ENCODE results near the gene NAA25.
A peak's percentile ranks its signal among the peaks of the same experiment; 100 is the strongest.

Gene NAA25

DNA sequence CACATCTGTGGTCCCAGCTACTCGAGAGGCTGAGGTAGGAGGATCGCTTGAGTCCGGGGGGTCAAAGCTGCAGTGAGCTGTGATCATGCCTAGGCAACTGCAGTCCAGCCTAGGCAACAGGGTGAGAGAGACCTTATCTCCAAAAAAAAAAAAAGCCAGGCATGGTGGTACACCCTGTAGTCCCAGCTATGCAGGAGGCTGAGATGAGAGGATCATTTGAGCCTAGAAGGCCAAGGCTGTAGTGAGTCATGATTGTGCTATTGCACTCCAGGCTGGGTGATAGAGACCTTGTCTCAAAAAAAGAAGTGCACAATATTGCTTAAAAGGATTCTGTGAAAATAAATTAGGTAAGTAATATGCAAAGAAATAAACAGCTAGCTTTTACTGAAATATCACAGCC lies 17.0 kb downstream of the NAA25 start:
- H3K4me3 ChIP-seq (ENCODE audit: low read length), result no peak overlapping the region
- TF ChIP-seq, protein P1, sequence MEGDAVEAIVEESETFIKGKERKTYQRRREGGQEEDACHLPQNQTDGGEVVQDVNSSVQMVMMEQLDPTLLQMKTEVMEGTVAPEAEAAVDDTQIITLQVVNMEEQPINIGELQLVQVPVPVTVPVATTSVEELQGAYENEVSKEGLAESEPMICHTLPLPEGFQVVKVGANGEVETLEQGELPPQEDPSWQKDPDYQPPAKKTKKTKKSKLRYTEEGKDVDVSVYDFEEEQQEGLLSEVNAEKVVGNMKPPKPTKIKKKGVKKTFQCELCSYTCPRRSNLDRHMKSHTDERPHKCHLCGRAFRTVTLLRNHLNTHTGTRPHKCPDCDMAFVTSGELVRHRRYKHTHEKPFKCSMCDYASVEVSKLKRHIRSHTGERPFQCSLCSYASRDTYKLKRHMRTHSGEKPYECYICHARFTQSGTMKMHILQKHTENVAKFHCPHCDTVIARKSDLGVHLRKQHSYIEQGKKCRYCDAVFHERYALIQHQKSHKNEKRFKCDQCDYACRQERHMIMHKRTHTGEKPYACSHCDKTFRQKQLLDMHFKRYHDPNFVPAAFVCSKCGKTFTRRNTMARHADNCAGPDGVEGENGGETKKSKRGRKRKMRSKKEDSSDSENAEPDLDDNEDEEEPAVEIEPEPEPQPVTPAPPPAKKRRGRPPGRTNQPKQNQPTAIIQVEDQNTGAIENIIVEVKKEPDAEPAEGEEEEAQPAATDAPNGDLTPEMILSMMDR (conservative IDR thresholded peaks at IDR 0.05; ENCODE audit: low read length), result no peak

DNA sequence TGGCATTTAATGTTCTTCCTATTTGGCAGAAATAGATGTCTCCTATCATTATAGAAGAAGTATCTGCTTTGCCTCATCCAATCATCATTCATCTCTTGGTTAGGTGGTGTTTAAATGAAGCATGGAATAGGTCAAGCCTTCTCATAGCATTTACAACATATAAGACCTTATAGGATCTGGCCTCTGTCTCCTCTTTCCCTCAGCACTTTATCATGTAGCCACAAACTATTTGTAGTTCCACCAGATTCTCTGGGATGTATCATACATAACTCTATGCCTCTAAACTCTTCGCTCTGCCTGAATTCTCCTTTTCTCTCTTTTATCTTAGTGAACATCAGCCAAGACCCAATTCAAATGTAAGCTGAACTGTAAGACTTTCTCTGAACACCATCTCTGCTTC lies 20.7 kb downstream of the NAA25 start:
- DNase-seq (ENCODE audit: low read depth), result no peak
- no peak overlapping the region for H3K4me3 ChIP-seq (ENCODE audit: low read length)
- TF ChIP-seq, protein P1 (conservative IDR thresholded peaks at IDR 0.05; ENCODE audit: low read length), result no peak

More for the DNA sequence above, 17.0 kb downstream of the NAA25 start:
- no peak for DNase-seq (ENCODE audit: low read depth)

DNA sequence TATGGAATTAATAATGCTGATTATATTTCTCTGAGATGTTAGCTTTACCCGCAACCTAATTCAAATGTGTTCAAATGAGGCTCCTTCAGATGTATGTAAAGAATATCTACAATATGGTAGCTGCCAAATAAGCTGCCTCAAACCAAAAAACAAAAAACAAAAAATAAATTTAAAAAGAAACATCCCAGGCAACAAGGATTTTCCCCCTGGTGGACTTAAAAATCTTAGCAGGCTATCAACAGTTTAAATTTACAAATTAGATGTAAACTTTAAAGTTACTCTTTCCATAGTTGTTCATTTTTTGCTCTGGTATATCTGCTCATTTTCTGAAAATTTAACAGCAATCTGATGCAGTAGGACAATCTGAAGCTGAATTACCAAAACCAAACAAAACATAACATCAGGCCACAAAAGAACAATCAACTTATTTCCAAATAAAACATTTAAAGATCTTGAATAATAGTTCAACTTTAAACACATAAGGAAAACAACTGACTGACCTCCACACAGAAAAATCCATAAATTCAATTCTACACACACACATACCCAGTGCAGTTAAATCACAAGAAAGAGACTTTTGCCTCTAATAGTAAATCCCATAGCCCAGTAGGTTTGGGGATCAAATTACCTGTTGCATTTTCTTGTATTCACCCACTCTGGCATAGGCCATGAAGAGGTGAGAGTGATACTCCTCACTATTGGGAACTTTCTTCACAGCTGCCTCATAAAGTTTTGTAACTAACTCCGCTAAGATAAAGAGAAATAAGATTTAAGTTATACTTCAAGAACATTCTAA lies 21.3 kb downstream of the NAA25 start:
- TF ChIP-seq, protein P1 (conservative IDR thresholded peaks at IDR 0.05; ENCODE audit: low read length), result peak; percentile 37; the same call in 1 of the 2 replicates
- H3K4me3 ChIP-seq (ENCODE audit: low read length), result no peak overlapping the region
- DNase-seq (ENCODE audit: low read depth), result no peak

DNA sequence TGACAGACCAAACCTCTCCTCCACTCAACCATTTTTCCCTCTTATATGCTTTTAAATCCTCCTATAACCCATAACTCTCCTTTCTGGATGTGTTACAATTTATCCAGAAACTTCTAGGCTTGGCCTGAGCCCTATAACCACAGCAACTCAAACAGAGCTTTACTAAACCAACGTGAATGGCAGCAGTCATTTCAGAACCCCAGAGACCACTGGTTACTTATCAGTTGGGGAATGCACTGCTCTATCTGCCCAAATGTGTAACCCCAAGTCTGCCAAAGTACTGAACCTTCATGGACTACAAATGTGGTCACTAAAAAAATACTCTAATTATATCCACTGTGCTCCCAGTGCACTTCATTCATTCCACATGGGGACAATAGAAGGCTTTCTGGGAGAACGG lies 42.0 kb downstream of the NAA25 start:
- DNase-seq (ENCODE audit: low read depth), result no peak
- no peak overlapping the region for H3K4me3 ChIP-seq (ENCODE audit: low read length)
- TF ChIP-seq, protein P1 (conservative IDR thresholded peaks at IDR 0.05; ENCODE audit: low read length), result no peak

DNA sequence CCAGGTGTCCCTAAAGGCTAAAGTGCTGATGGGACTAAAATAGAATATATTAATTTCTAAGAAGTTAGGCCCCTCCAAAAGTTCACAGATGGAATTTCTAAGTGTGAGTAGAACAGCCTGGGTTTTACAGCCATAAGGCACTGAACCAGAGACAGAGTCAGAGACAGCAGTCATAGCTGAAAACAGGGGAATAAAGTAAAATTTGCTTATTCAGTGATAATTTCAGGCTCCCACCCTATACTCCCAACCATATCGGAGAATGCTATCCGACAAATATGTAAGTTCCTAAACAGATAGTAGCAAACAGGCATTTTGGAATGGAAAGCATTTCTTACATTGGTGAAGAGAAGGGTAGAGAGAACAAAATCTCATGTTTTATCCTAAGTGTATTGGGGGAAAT lies 45.3 kb downstream of the NAA25 start:
- no peak for DNase-seq (ENCODE audit: low read depth)
- TF ChIP-seq, protein P1 (conservative IDR thresholded peaks at IDR 0.05; ENCODE audit: low read length), result no peak
- H3K4me3 ChIP-seq (ENCODE audit: low read length), result no peak overlapping the region

DNA sequence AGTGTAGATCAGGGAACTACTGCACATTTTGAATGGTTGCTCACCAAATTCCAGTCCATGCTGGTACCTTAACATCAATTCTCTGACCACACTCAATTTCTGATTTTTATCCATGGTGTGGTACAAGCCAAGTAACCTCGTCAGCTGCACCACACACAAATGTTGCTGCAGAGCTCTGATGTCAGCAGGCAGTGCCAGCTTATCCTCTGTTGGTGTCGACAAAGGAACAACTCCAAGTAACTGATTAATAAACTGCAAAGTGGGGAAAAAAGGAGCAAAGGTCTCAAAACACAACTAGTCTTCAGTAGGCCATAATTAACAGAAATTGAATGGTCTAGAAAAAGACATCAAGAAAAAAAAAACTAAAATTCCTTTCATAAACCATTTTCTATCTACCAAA lies 47.4 kb downstream of the NAA25 start:
- H3K4me3 ChIP-seq (ENCODE audit: low read length), result no peak overlapping the region
- TF ChIP-seq, protein P1 (conservative IDR thresholded peaks at IDR 0.05; ENCODE audit: low read length), result no peak
- no peak for DNase-seq (ENCODE audit: low read depth)

DNA sequence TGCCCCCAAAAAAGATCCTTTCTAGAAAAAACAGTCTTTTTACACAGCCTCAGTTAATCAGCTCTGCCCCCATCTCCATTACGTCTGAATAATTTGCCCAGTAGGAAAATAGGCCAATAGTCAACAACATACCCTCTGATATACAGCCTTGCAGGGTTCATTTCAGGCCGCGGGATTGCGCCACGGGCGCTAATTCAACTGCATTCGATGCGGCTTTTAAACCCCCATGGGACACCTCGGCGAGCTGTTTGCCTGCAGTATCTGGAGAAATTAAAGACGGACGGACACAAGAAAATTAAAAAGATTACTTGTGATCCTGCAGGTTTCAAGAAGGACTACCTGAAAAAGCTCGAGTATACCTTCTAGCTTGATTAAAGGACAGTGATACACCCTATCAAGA lies 59.2 kb downstream of the NAA25 start:
- H3K4me3 ChIP-seq (ENCODE audit: low read length), result no peak overlapping the region
- DNase-seq (ENCODE audit: low read depth), result no peak
- TF ChIP-seq, protein P1 (conservative IDR thresholded peaks at IDR 0.05; ENCODE audit: low read length), result no peak

Measured in AG10803 (cell line).